Sigmoid colon (tissue), 4 donors: Measurements from ENCODE around the gene NLRP1.

ENCODE experiments used
- CTCF ChIP-seq, 4 experiments: fragments of 450-650 bp in 3 of 4; fragments of 200-600 bp in 1 of 4; IDR thresholded peaks; one replicate each; pipeline ENCODE4 v1.5.1; 2016 to 2019; ENCODE audit warnings: antibody characterized with exemption in 4 of 4, mild to moderate bottlenecking in 3 of 4, moderate library complexity in 2 of 4
- POLR2AphosphoS5 ChIP-seq, 4 donors: sonication (generic); formaldehyde crosslinking; IDR thresholded peaks; one replicate each; pipeline ENCODE4 v1.6.1; 2017; ENCODE audit warnings: antibody characterized with exemption in 4 of 4

DNA sequence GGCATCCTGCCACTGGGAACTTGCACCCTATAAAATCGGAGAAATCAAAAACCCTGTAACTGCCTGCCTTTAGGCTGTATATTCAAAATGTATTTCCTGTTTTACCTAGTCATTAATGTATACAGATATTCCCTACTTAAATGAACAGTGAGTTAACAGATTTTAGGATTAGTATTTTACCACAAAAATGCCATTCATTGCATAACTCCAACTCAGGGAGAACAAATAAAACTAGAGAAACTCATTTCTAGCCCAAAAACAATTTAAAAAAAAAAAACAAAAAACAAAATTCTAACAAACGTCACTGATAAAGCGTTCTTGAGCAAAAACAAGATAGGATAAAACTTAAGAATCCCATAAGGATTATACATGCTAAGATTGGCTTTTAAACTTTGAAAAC is 111.8 kb downstream of the NLRP1 start:
- TF ChIP-seq CTCF (IDR thresholded peaks at IDR 0.05) (no peak), POLR2AphosphoS5 (IDR thresholded peaks at IDR 0.05) (no peak)
